CD14-positive monocyte (primary cell): ENCODE results near the gene PARP11. TPM values are rescaled to one million over a fixed set of nuclear protein-coding genes. Genes with fewer than 3 reads are reported as not detected.

ENCODE experiments used
- DNase-seq, 3 donors: peaks; one replicate each; pipeline ENCODE4 v3.0.0-alpha.2; 2011 to 2022
- H2AFZ ChIP-seq: 2 replicates; pipeline ENCODE4 v1.6.0; 2012; ENCODE audit warnings: mild to moderate bottlenecking, low read depth, low read length, inconsistent platforms; ENCODE audit not compliant: insufficient read depth, poor library complexity, severe bottlenecking
- H3K27ac ChIP-seq, 2 donors: 1 replicate in 1 of 2; 2 replicates in 1 of 2; pipeline ENCODE4 v1.5.1; 2012 to 2013; ENCODE audit warnings: low read length in 2 of 2, control low read depth in 1 of 2, inconsistent platforms in 1 of 2, low read depth in 1 of 2, mild to moderate bottlenecking in 1 of 2
- H3K27me3 ChIP-seq, 2 donors: one replicate each; pipeline versions ENCODE4 v1.6.0 to v1.6.1; 2011 to 2013; ENCODE audit warnings: low read length in 2 of 2; ENCODE audit not compliant: control insufficient read depth in 2 of 2, insufficient read depth in 2 of 2
- H3K36me3 ChIP-seq, 2 donors: replicated peaks in 1 of 2; 1 replicate in 1 of 2; 2 replicates in 1 of 2; pipeline versions ENCODE4 v1.5.1 to v1.6.1; 2012 to 2013; ENCODE audit warnings: low read length in 2 of 2, control low read depth in 1 of 2, inconsistent platforms in 1 of 2, mild to moderate bottlenecking in 1 of 2; ENCODE audit not compliant: insufficient read depth in 2 of 2, control insufficient read depth in 1 of 2
- H3K4me1 ChIP-seq, 2 donors: 1 replicate in 1 of 2; 2 replicates in 1 of 2; pipeline versions ENCODE4 v1.5.1 to v1.6.1; 2012 to 2013; ENCODE audit warnings: low read length in 2 of 2, control low read depth in 1 of 2, inconsistent platforms in 1 of 2, mild to moderate bottlenecking in 1 of 2, moderate library complexity in 1 of 2; ENCODE audit not compliant: insufficient read depth in 2 of 2, control insufficient read depth in 1 of 2
- H3K4me2 ChIP-seq: replicated peaks from 2 replicates; pipeline ENCODE3; 2012; ENCODE audit warnings: low read length, moderate library complexity, mild to moderate bottlenecking; ENCODE audit not compliant: poor library complexity, severe bottlenecking; ENCODE audit errors: extremely low read depth
- H3K4me3 ChIP-seq, 3 experiments: fragments of 200-600 bp in 1 of 3; sonication (generic) in 1 of 3; replicated peaks in 1 of 3; 1 replicate in 2 of 3; 2 replicates in 1 of 3; pipeline ENCODE4 v1.5.1; 2011 to 2013; ENCODE audit warnings: low read length in 3 of 3, mild to moderate bottlenecking in 3 of 3, control low read depth in 2 of 3, low read depth in 2 of 3, inconsistent platforms in 1 of 3, moderate library complexity in 1 of 3
- H3K79me2 ChIP-seq: 2 replicates; pipeline ENCODE4 v1.6.0; 2012; ENCODE audit warnings: mild to moderate bottlenecking, control low read depth, inconsistent platforms, low read length, moderate library complexity; ENCODE audit not compliant: insufficient read depth
- H3K9ac ChIP-seq: 2 replicates; pipeline ENCODE4 v1.6.0; 2017; ENCODE audit warnings: low read length, mild to moderate bottlenecking; ENCODE audit not compliant: insufficient read depth, poor library complexity, severe bottlenecking
- H3K9me3 ChIP-seq, 2 donors: replicated peaks in 1 of 2; 1 replicate in 1 of 2; 2 replicates in 1 of 2; pipeline versions ENCODE4 v1.5.1 to v1.6.1; 2012 to 2013; ENCODE audit warnings: low read length in 2 of 2, control low read depth in 1 of 2; ENCODE audit not compliant: control insufficient read depth in 1 of 2, insufficient read depth in 1 of 2
- H4K20me1 ChIP-seq: 2 replicates; pipeline ENCODE4 v1.6.0; 2012; ENCODE audit warnings: mild to moderate bottlenecking, low read length, control low read depth, moderate library complexity; ENCODE audit not compliant: insufficient read depth
- H3K27ac Mint-ChIP-seq, 7 donors: one replicate each; pipeline ENCODE4 v1.8.0; 2020; ENCODE audit warnings: mild to moderate bottlenecking in 7 of 7, mixed read lengths in 7 of 7, moderate library complexity in 6 of 7, inconsistent platforms in 2 of 7
- H3K27me3 Mint-ChIP-seq, 3 donors: one replicate each; pipeline ENCODE4 v1.8.0; 2021 to 2022; ENCODE audit warnings: low read depth in 3 of 3, mild to moderate bottlenecking in 3 of 3, mixed read lengths in 3 of 3, moderate library complexity in 3 of 3, inconsistent platforms in 1 of 3
- H3K36me3 Mint-ChIP-seq, 2 donors: one replicate each; pipeline ENCODE4 v1.8.0; 2020; ENCODE audit warnings: mixed read lengths in 2 of 2, inconsistent platforms in 1 of 2, mild to moderate bottlenecking in 1 of 2
- H3K4me1 Mint-ChIP-seq: one replicate; pipeline ENCODE4 v1.8.0; 2020; ENCODE audit warnings: mild to moderate bottlenecking, mixed read lengths
- H3K4me3 Mint-ChIP-seq, 2 donors: one replicate each; pipeline ENCODE4 v1.8.0; 2020; ENCODE audit warnings: mild to moderate bottlenecking in 2 of 2, mixed read lengths in 2 of 2, moderate library complexity in 1 of 2
- H3K9me3 Mint-ChIP-seq, 7 donors: one replicate each; pipeline ENCODE4 v1.8.0; 2020 to 2022; ENCODE audit warnings: mixed read lengths in 7 of 7, mild to moderate bottlenecking in 6 of 7, moderate library complexity in 6 of 7, inconsistent platforms in 2 of 7
- WGBS: methylation state at CpG from one replicate; pipeline ENCODE4 v1.1.5; 2013; ENCODE audit warnings: missing lambda C conversion rate; ENCODE audit not compliant: insufficient coverage; 5-methylcytosine and 5-hydroxymethylcytosine counted together
- intact Hi-C, 2 donors: fragments of 100-400 bp; cut with micrococcal nuclease; formaldehyde crosslinking; loops; one replicate each; pipeline versions ENCODE4 v1.15.0 to v1.15.1; 2023
- polyA plus RNA-seq, 3 donors: library from polyadenylated mRNA; depleted of rRNA in 1 of 3; unstranded in 2 of 3; stranded (reverse) in 1 of 3; fragments of 300-500 nt in 2 of 3; fragments of >200 nt in 1 of 3; fragmentation: Illumina TruSeq in 2 of 3; gene quantifications; 1 replicate in 2 of 3; 2 replicates in 1 of 3; pipeline ENCODE4 v1.2.3, GENCODE V29; 2012 to 2021
- TF ChIP-seq, protein P1 (sequence below): fragments of 200-600 bp; IDR thresholded peaks from one replicate; pipeline ENCODE4 v1.8.0; 2022; ENCODE audit warnings: antibody characterized with exemption, mild to moderate bottlenecking

PARP11 gene
- polyA plus RNA-seq, 3 donors: 3.2 to 6.2 (median 5.4) TPM

DNA sequence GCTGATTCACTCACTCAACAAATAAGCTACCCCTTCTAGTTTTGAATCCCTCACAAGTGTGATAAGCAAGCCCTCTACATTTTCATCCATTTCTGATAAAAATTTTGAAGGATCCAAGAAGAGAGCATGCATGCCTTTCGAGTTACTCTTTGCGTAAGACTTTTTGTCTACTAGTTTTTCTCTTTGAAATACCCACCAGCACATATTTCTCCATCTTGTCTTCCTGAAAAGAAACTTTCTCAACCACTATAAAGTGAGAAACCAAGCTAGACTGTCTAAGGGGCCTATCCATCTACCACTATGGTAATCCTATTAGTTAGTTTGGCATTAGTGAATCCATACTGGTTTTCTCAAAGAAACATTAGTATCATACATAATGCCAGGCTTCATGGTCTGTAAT, 56.9 kb downstream of the PARP11 start:
- Histone ChIP-seq H3K27ac (no peak overlapping the region), H3K4me2 (no peak overlapping the region), H3K9me3 (no peaks in the 10 kb centered on the region), H2AFZ (no peak overlapping the region), H3K9ac (no peak overlapping the region), H3K36me3 (peaks cover 28 to 91% of the 10 kb centered on the region in 2 donors), H3K4me3 (no peak overlapping the region), H4K20me1 (no peaks in the 10 kb centered on the region), H3K79me2 (no peaks in the 10 kb centered on the region), H3K4me1 (no peaks in the 10 kb centered on the region), H3K27me3 (no peaks in the 10 kb centered on the region)
- Mint-ChIP-seq H3K27me3 (no peaks in the 10 kb centered on the region), H3K4me1 (no peaks in the 10 kb centered on the region), H3K9me3 (no peaks in the 10 kb centered on the region), H3K4me3 (no peak overlapping the region), H3K27ac (no peak overlapping the region), H3K36me3 (peaks cover 42 to 46% of the 10 kb centered on the region in 2 donors)
- TF ChIP-seq, protein P1, sequence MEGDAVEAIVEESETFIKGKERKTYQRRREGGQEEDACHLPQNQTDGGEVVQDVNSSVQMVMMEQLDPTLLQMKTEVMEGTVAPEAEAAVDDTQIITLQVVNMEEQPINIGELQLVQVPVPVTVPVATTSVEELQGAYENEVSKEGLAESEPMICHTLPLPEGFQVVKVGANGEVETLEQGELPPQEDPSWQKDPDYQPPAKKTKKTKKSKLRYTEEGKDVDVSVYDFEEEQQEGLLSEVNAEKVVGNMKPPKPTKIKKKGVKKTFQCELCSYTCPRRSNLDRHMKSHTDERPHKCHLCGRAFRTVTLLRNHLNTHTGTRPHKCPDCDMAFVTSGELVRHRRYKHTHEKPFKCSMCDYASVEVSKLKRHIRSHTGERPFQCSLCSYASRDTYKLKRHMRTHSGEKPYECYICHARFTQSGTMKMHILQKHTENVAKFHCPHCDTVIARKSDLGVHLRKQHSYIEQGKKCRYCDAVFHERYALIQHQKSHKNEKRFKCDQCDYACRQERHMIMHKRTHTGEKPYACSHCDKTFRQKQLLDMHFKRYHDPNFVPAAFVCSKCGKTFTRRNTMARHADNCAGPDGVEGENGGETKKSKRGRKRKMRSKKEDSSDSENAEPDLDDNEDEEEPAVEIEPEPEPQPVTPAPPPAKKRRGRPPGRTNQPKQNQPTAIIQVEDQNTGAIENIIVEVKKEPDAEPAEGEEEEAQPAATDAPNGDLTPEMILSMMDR: no peak
- DNase-seq: no peak
- WGBS: 93% methylated on average over 2 of the region's 2 CpGs
- intact Hi-C loops: no loop called here

GRCh38 chr12:3815094-3815766, 58.0 kb downstream of the PARP11 start:
- WGBS: no CpG with 5 or more reads among the region's 4 CpGs

More at GRCh38 chr12:3815094-3815766, 58.0 kb downstream of the PARP11 start:
- peaks cover 46 to 47% of the 10 kb centered on the region in 2 donors for H3K36me3 Mint-ChIP-seq
- H3K27ac ChIP-seq: no peak overlapping the region
- H3K4me1 Mint-ChIP-seq: peaks cover 2% of the 10 kb centered on the region
- no peak for DNase-seq
- TF ChIP-seq, protein P1: no peak
- intact Hi-C loops: no loop called here
- H3K9ac ChIP-seq: no peak overlapping the region
- H3K9me3 Mint-ChIP-seq: peaks cover 0 to 7% (median 4%) of the 10 kb centered on the region in 7 donors
- H3K79me2 ChIP-seq: no peaks in the 10 kb centered on the region
- no peaks in the 10 kb centered on the region for H4K20me1 ChIP-seq
- no peak overlapping the region for H2AFZ ChIP-seq
- no peak overlapping the region for H3K4me3 Mint-ChIP-seq
- H3K4me2 ChIP-seq: no peak overlapping the region
- no peak overlapping the region for H3K27ac Mint-ChIP-seq
- peaks cover 21 to 87% of the 10 kb centered on the region in 2 donors for H3K36me3 ChIP-seq
- no peaks in the 10 kb centered on the region for H3K4me1 ChIP-seq
- H3K4me3 ChIP-seq: no peak overlapping the region
- no peaks in the 10 kb centered on the region for H3K27me3 ChIP-seq
- H3K9me3 ChIP-seq: no peaks in the 10 kb centered on the region
- H3K27me3 Mint-ChIP-seq: no peaks in the 10 kb centered on the region
